ENCODE results near the gene UBE3B.

DNA sequence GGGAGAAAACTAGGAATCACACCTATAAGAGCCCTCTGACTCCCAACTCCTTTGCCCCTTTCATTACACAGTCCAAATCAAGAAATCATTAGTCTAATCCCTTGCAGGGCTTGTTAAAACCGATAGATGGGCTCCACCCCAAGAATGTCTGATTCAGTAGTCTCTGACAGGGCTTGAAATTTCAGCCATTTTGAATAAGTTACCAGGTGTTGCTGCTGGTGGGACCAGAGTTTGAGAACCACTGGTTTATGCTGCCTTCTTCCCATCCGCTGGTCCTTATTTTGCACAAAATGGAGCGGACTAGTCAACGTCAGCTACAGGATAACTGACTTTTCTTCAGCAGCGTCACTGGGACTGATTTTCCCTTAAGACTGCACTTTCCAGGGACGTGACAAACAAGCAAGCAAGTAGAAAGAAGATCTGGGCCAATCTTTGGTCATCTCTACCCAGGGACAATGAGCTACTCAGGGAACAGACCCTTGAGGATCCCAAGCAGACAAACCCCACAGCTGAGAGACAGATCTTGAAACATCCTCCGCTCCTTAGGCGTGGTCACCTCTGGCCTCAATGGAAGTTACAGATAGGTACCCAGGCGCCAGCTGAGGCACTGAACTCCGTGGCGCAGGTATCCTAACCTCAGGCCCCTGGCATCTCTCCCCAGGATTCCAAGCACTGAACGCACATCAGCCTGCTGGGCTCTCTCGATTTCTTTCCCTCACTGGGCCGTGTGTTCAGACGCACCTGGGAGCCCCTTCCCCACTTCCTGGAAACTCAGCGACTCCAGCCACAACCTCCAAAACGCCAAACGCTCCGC, 1.2 kb upstream of the UBE3B start:
- TF ChIP-seq EP300 (IDR thresholded peaks at IDR 0.05; ENCODE audit: low read depth) (no peak), CTCF (IDR thresholded peaks at IDR 0.05) (no peak), POLR2A (IDR thresholded peaks at IDR 0.05) (no peak), POLR2AphosphoS5 (IDR thresholded peaks at IDR 0.05) (no peak)
